T-helper 1 cell (primary cell): ENCODE data around the gene THBS2.
"Not testable (repeated sequence)": the region's sequence is repeated elsewhere in the genome, so short reads cannot be mapped to it uniquely, and the experiment has no call there.

ENCODE experiments used
- DNase-seq, 5 donors: peaks; one replicate each; pipeline ENCODE4 v3.0.0-alpha.2; 2012 to 2020

THBS2 gene

DNA sequence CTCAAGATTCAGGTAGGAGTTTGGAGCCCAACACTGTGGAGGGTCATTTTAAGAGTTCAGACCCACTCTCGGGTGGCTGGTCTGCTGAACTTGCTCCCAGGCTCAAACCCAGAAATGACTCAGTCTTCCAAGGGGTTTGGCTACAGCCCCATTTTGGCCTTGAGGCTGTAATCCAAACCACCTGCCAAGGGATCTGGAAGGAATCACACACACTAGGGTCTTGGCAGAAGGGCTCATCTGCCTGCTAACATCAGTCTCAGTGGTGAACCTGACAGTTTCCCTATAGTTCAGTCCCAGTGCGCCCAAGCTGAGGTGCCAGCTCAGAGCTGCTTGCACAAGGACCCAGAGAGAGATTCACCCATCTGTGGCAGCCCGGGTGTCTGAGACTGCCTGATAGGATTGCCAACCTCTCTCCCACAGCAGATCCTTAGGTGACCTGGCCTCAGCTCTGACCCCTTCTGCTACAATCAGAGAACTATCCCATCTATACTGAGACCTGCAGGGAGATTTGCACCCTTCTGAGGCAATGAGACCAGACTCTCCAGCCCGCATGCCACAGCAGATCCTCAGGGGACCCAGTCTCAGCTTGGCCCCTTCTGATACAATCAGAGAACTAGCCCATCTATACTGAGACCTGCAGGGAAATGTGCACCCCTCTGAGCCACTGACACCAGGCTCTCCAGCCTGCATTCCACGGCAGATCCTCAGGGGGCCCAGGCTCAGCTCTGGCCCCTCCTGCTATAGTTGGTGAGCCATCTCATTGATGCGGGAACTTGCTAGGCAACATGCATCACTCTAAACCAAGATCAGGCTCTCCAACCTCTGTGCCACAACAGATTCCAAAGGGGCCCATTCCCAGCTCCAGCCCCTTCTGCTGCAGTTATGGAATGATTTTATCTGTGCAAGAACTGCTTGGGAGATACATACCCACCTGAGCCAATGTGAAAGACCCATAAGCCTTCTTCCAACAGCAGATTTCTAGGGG is 48.2 kb downstream of the THBS2 start:
- no peak for DNase-seq

DNA sequence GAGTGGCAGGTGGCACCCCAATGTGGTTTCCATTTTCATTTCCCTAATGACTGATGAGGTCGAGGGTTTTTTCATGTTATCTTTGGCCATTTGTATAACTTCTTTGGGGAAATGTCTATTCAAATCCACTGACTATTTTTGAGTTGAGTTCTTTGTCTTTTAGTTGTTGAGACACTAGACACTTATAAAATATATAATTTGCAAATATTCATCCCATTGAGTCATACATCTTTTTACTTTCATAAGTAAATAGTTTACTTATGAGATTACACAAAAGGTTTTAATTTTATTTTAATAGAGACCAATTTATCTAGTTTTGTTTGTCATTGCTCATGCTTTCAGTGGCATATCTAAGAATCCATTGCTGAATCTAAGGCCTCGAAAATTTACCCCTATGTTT is 49.5 kb downstream of the THBS2 start:
- DNase-seq = no peak

DNA sequence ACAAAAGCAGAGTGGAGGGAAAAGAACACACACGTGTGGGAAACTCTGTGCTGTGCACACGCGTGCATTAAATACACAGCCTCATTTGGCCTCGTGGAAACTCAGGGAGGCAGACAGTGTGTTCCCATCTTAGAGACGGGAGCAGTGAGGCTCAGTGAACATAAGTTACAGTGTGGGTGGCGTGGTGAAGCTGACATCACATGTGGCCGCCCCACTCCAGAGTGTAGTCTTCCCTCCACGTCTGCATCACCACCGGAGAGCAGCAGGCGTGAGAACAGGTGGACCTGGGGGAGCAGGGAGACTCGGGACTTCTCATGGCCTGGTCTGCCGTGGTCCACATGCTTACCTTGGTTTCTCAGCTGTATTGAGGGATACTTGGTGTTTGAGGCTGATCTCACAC is 51.7 kb downstream of the THBS2 start:
- DNase-seq = no peak

DNA sequence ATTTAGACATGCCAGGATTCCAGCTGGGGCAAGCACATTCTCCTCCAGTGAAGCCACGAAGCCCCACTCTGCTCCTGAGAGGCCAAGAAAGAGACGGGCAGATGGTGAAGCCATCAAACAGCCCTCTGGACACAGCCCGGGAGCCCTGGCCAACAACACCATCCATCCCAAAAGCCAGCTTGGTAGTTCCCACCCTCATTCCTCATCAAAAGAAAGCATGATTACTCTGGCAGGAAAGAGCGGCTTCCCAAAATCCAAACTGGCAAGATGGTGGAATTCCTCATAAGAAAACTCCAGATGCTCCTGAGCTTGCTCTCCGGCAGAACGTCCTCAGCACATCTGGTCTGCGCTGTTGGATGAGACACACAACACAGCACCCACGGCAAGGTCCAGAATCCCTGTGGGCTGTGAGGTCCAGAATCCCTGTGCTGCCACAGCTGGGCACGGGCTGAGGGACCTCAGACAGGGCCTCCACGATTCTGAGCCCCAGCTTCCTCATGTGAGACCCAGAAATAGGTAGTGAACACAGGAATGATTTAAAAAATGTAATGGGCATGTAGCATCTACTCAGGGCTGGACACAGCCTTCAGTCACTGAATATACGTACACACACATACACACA is 52.6 kb downstream of the THBS2 start:
- DNase-seq = no peak

DNA sequence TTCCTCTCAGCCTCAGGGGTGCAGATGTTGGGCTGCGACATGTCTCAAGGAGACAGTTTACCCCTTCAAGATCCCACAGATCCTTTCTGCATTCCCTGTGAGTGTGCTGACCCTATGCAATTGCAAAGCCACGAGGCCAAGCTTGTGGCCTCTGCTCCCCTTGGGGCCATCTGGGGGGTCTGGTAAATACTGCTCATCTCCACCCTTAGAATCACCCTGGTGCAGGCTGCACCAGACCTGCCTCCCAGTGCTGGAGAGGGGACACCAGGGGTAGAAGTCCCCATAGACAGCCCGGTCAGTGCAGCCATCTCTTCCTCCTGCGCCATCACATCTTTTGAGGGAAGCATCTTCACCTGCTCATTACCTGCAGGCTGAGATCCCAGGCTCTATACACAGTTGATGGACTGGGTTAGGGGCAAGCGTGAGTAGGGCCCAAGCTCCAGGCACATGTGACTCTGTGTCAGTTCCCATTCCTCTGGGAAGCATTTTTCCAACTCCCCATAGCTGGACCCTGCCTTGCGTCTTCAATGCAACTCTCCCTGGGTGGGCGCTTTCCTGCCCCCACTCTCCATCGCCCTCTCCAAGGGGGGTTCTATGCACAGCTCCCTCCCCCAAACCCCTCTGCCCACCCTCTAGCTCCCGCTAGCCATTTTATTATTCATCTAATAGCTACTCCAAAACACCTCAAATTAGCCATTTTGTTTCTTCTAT is 53.9 kb downstream of the THBS2 start:
- DNase-seq = no peak

DNA sequence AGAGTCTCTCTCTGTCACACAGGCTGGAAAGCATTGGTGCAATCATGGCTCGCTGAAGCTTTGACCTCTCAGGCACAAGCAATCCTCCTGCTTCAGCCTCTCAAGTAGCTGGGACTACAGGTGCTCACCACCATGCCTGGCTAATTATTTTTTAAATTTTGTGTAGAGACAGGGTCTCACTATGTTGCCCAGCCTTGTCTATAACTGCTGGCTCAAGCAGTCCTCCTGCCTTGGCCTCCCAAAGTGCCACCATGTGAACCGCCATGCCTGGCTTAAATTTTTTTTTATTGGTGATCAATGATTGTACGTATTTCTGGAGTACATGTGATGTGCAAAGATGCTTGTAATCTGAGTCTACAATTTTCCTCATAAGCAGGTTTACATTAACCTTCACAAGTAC is 54.8 kb downstream of the THBS2 start:
- DNase-seq = no peak

DNA sequence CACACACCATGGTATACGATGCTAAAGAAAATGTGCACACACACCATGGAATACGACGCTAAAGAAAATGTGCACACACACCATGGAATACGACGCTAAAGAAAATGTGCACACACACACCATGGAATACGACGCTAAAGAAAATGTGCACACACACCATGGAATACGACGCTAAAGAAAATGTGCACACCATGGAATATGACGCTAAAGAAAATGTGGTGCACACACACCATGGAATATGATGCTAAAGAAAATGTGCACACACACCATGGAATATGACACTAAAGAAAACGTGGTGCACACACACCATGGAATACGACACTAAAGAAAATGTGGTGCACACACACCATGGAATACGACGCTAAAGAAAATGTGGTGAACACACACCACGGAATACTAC is 55.7 kb downstream of the THBS2 start:
- not testable (repeated sequence) for DNase-seq

DNA sequence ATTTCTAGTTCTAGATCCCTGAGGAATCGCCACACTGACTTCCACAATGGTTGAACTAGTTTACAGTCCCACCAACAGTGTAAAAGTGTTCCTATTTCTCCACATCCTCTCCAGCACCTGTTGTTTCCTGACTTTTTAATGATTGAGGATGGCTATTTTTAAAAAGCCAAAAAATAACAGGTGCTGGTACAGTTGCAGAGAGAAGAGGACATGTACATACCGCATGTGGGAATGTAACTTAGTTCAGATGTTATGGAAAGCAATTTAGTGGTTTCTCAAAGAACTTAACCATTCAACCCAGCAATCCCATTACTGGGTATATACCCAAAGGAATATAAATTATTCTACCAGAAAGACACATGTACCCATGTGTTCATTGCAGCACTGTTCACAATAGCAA is 57.4 kb downstream of the THBS2 start:
- not testable (repeated sequence) for DNase-seq

DNA sequence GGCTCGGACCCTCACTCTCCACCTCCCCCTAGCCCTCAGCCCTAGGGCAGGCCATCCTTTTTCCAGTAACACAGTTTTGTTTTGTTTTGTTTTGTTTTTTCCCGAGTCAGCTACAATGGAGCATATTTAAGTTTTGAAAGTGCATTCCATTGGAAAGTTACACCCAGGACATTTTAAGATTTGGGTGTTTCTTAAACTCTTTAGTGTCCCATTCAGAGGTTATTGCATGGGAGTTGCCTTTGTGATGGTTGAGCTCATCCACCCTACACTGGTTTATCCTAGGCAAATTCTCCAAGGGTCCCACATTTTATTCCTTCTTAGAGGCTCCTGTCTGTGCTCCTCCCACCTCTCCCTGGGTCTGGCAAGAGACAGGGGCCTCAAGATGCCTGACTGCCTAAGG is 58.9 kb downstream of the THBS2 start:
- DNase-seq = no peak

DNA sequence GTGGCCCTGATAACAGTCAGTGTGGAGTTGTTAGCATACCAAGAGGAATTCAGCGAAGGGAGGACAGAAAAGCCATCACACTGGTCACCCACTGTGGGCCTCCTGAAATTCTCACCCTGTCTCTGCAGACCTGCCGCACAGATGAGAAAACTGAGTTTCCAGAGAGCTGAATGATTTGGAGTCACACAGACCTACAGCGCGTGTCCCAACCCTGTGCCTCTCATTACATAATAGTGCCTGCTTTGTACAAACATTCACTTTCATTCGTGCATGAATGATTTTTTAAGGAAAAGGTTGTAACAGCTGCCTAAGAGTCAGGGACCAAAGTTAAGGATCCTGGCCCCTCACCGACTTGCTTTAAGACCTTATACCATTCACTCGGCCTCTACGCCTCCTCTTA is 62.7 kb downstream of the THBS2 start:
- no peak for DNase-seq

DNA sequence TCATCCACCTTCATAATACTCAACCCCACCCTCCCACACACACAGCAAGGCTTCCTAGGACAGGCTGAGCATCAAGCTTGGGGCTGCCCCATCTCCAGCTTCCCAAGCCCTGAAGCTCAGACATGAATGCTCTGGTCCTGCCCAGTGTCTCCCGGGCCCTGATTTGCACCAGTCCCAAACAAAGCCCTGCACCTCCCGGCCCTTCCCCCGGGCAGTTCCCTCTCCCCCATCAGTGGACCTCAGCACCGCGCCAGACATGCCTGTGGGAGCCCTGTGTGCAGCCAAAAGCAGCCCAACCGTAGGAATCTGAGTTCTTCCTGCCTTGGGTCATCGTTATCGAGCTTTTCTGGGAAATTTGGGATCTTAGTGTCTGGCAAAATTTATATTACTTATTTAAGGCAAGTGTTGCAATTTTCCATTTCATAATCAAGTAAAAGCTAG is 63.5 kb downstream of the THBS2 start:
- no peak for DNase-seq

DNA sequence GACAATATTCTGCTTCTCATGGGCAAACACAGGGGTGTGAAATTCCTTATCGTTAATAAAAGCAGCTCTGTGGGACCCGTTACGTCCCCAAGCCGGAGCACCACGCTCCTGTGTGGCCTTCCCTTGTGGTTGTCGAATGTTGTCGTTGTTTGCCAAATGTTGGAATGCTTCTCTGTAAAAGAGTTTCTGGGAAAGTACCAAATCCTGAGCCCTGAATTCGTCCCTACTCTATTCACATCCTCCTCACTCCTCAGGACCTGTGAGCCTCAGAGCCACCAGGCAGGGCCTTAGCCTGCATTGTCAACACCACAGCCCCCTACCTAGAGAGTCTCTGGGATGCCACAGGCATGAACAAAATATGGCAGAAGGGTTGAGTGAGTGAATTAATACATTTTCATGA is 64.0 kb downstream of the THBS2 start:
- no peak for DNase-seq

DNA sequence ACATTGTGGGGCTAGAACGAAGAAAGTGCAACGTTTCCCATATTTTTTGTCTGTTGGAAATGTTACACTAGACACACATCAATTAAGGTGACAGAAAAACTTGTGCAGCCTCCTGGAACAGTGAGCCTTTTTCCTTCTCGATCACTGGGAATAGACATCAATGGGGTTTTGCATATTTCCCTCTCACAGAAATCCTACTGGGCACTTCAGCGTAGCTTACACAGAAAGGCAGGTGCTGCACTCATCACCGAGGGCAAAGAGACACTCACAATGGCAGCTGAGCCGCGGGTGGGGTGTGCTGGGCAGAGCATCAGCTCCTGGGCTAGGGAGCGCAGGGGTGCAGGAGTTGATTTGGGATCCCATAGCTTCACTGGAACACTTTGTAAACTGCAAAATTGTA is 64.5 kb downstream of the THBS2 start:
- no peak for DNase-seq

DNA sequence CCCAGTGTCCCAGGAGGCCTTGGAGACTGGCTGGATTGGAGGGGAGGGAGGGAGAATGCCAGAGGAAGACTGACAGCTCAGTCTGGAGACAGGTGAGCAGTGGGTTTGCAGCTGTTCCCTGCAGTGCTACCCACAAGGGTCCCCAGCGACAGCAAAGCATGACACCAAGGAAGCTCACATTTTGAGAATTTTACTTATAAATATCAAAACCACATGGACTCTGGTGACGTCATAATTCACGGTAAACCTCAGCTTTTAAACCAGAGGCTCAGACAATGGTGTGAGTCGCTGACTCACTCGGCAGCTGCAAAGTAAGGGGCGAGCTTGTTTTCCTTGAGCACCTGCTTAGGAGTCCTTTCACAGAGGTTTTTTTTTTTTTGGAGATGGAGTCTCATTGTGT is 65.2 kb downstream of the THBS2 start:
- DNase-seq = peak in 1 of 5 donors; percentile 25

DNA sequence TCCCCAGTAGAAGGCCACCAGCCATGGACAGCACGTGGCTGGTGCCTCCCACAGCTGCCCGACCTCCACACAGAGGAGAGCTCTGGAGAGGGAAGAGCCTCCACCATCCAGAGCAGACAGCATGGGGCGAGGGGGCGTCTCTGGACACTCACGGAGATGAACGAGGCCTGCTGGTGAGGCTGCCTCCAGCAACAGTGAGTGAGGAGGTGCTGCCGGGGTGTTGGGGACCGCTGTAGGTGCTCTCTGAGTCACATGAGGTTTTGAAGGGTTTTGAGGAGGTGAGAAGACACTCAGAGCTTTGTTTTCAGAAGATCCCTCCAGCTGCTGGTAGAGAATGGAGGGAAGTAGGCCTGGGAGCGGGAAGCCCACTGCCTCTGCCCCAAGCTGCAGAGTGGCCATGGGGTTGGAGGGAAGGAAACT is 65.6 kb downstream of the THBS2 start:
- no peak for DNase-seq

DNA sequence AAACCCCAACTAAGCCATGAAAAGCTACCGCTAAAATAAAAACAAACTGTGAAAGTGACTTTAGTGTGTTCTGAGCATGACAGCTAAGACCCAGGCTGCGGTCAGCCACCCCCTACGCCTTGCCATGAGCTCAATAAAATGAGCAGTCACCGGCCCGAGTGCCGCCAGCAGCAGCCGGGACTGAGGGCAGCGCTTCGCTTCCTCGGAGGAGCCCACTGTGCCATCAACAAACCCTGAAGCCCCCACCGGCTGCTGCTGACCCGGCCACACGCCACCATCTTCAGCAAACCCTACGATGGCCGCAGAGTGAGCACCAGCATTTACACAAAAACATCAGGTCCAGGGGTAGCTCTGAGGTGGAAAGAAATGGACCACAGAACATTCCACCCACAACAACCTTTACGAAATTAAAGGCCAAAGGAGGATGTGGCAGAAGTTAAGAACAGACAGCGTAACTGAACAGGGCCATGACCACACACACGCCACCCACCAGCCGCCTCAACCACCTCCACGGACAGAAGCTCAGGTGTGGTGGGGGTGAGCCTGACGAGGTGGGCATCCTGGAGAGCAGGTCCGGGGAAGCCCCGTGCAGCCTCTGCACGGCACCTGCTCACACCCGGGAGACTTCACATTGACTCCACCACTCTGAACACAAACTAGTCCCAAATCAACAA is 67.0 kb downstream of the THBS2 start:
- no peak for DNase-seq

DNA sequence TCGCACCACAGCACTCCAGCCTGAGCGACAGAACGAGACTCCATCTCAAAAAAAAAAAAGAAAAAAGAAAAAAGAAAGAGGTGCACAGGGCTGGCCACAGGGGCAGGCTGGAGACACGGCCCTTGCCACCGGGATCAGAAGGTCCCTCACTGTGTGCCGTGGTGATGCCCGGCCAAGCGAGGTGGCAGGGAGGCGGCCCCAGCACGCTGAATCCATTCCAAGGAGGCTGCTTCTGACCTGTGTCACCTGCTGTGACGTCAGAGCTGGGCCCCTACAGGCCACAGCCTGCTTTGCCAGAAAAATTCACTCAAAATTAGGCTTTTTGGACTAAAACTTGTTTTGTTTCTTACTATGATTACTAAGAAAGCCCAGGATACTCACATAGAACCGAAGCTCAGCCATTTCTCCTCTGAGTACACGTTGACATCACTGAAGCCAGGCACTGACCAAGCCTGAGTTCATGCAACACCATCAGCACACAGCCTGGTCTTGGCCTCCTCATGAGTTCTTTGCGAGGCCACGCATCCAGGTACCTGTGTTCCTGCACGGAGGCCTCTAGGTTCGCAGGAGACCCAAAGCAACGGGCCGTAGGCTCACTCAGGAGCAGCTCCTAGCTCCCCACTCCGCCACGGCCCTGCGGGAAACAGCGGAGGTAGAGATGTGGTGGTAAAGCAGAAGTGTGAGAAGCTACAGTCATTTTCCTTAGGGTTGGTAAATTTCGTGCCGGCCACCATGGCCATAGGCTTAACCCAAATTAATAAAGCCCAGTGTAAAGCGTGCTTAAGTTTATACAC is 67.8 kb downstream of the THBS2 start:
- no peak for DNase-seq

DNA sequence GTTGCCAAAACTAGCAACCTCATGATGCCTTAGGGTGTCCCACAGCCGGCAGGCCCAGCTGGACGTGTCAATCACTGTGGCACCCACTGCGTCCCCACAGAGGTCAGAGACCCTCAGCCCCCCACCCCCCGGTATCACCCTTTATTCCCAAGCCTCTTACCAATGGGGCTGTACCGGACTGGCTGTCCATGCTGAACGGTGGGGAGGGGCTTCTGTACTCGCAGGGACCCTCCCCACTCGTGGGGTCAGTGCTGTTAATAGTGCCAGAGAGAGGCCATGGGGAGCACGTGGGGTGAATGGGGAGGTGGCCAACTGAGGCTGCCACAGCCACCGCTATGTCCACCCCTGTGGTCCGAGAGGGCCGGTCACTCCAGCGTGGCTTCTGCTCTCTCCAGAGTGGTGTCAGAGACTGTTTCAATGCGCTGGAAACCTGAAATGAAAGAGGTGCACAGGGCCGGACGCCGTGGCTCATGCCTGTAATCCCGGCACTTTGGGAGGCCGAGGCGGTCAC is 68.6 kb downstream of the THBS2 start:
- no peak for DNase-seq

DNA sequence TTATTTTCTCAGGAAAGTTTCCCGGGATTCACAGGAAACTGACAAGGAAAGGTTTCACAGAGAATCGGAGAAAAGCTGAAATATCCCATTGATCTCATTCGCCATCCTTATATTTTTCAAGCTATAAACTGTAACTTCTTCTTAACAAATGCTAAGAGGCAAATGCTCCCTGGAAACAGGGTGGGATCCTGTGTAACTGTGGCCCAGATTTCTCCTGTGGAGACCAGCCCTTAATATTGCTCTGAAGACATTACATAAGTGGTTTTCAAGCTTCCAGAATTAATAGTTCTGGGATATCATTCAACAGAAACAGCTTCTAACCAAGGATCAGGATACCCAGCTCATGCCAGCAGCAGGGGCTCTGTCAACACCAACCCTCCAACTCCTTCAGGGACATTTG is 69.2 kb downstream of the THBS2 start:
- no peak for DNase-seq

DNA sequence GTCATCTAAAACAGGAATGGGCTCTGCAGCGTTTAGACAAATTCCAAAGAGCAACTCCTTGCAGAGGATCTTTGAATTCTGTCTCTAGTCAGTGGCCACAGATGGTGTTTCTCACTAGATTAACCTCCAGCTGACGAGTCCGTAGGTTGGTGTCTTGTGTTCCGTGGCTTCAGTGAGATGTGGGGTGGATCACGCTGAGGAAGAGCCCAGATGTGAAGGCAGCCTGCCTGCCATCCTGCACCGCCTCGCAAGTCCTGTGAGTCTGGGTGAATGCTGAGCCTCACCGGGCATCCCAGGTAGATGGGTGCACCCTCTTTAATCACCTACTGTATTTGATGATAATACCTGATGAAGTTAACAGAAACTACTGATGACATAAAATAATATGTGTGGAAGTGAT is 70.4 kb downstream of the THBS2 start:
- no peak for DNase-seq

DNA sequence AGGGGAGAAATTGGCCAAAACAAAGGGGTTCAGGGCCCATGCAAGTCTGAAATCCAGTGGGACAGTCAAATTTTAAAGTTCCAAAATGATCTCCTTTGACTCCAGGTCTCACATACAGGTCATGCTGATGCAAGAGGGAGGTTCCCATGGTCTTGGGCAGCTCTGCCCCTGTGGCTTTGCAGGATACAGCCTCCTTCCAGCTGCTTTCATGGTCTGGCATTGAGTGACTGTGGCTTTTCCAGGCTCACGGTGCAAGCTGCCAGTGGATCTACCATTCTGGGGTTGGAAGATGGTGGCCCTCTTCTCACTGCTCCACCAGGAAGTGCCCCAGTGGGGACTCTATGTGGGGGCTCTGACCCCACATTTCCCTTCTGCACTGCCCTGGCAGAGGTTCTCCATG is 73.8 kb downstream of the THBS2 start:
- not testable (repeated sequence) for DNase-seq
